Left ventricle myocardium inferior (tissue), 1 donor: ENCODE data around the gene ASIC3. TPM values are rescaled to one million over a fixed set of nuclear protein-coding genes. Genes with fewer than 3 reads are reported as not detected.

ENCODE experiments used
- DNase-seq: peaks from one replicate; pipeline ENCODE4 v3.0.0-alpha.2; 2020
- H3K27ac ChIP-seq: fragments of 200-600 bp; replicated peaks from 2 replicates; pipeline ENCODE4 v1.8.0; 2021
- H3K27me3 ChIP-seq: fragments of 200-600 bp; 2 replicates; pipeline ENCODE4 v1.8.0; 2021; ENCODE audit warnings: low read depth
- H3K36me3 ChIP-seq: fragments of 200-600 bp; 2 replicates; pipeline ENCODE4 v1.8.0; 2021
- H3K4me1 ChIP-seq: fragments of 200-600 bp; 2 replicates; pipeline ENCODE4 v1.8.0; 2021
- H3K4me3 ChIP-seq: fragments of 200-600 bp; 2 replicates; pipeline ENCODE4 v1.8.0; 2021; ENCODE audit warnings: mild to moderate bottlenecking, moderate library complexity
- H3K9me3 ChIP-seq: fragments of 200-600 bp; replicated peaks from 2 replicates; pipeline ENCODE4 v1.8.0; 2021
- intact Hi-C: fragments of 100-400 bp; cut with micrococcal nuclease; formaldehyde crosslinking; loops from one replicate; pipeline ENCODE4 v1.11.0; 2022
- total RNA-seq: library from RNA; stranded (reverse); fragmentation: NEBNext Ultra II Directional; extraction: Animal tissue kit (Norgen Biotek cat#: 25700); gene quantifications from one replicate; pipeline ENCODE4 v1.2.1, GENCODE V29; 2021
- TF ChIP-seq, protein P1 (sequence below): fragments of 200-600 bp; IDR thresholded peaks from 2 replicates; pipeline ENCODE4 v1.8.0; 2021; ENCODE audit warnings: antibody characterized with exemption, mild to moderate bottlenecking, borderline replicate concordance
- donor health status: DM: no; HTN: yes; CAD: no; lungs with severe emphysema.

Gene ASIC3
- total RNA-seq, 1 donor from 2014 or later: 5.3 TPM

DNA sequence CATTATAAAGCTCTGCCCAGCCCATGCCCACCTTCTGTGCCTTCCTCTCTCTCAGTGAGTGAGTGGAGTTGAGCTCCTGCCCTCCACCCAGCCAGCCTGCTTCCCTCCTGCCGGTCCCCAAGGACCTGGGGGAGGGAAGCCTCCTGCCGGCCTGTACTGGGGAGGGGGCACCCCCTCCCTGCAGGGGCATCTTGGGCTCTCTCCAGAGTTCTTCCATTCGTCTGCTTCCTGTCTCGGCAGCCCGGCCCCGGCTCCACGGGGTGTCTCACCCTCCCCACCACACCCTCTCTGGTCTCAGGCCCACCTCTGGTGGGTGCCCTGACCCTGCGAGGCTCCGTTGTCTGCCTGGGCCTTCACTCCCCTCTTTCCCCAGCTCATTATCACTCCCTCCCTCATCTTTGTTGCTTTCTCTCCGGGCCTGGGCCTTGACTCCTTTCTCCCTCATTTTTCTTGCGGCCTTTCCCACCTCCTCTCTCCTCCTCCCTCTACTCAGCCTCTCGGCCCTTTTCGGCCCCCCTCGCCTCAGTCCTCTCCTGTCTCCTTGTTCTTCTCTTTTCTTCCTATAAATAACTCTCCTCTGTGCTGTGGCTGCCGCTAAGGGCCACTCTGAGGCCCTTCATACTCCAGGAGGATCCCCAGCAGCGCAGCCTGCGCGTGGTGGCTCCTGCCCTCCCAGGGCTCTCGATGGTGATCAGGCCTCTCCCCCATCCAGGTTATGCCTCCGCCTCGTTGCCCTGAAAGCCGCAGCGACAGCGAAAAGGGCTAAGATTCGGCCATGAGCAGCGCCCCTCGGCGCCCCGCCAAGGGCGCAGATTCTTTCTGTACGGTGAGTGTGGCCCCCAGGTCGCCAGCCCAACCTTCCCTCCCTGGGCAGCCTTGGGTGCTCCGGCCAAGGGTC, 13.1 kb downstream of the ASIC3 start:
- TF ChIP-seq, protein P1, sequence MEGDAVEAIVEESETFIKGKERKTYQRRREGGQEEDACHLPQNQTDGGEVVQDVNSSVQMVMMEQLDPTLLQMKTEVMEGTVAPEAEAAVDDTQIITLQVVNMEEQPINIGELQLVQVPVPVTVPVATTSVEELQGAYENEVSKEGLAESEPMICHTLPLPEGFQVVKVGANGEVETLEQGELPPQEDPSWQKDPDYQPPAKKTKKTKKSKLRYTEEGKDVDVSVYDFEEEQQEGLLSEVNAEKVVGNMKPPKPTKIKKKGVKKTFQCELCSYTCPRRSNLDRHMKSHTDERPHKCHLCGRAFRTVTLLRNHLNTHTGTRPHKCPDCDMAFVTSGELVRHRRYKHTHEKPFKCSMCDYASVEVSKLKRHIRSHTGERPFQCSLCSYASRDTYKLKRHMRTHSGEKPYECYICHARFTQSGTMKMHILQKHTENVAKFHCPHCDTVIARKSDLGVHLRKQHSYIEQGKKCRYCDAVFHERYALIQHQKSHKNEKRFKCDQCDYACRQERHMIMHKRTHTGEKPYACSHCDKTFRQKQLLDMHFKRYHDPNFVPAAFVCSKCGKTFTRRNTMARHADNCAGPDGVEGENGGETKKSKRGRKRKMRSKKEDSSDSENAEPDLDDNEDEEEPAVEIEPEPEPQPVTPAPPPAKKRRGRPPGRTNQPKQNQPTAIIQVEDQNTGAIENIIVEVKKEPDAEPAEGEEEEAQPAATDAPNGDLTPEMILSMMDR: no peak
- intact Hi-C loops: no loop called here
- Histone ChIP-seq H3K36me3 (peaks cover 24% of the 10 kb centered on the region), H3K4me1 (peaks cover 77% of the 10 kb centered on the region), H3K27me3 (no peaks in the 10 kb centered on the region), H3K9me3 (no peaks in the 10 kb centered on the region), H3K27ac (peak overlapping the region; percentile 97), H3K4me3 (peak overlapping the region; percentile 93)
- DNase-seq: no peak

DNA sequence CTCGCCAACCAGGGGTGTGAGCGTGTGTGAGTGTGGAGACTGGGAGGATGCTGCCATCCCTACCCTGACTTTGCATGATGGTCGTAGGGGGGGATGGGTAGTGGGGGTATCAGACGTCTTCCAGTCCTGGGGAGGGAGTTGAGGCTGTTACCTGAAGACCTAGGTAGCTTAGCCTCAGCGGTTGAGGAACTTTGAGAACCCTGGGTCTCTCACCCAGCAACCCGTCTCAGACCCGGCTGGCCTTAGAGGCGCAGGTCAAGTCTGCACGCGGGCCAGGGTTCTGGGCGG, 13.7 kb downstream of the ASIC3 start:
- no peaks in the 10 kb centered on the region for H3K27me3 ChIP-seq
- peaks cover 71% of the 10 kb centered on the region for H3K4me1 ChIP-seq
- TF ChIP-seq, protein P1: no peak
- H3K27ac ChIP-seq: peak overlapping the region; percentile 97
- H3K36me3 ChIP-seq: peaks cover 30% of the 10 kb centered on the region
- intact Hi-C loops: no loop called here
- H3K4me3 ChIP-seq: peak overlapping the region; percentile 93
- no peaks in the 10 kb centered on the region for H3K9me3 ChIP-seq
- DNase-seq: no peak

DNA sequence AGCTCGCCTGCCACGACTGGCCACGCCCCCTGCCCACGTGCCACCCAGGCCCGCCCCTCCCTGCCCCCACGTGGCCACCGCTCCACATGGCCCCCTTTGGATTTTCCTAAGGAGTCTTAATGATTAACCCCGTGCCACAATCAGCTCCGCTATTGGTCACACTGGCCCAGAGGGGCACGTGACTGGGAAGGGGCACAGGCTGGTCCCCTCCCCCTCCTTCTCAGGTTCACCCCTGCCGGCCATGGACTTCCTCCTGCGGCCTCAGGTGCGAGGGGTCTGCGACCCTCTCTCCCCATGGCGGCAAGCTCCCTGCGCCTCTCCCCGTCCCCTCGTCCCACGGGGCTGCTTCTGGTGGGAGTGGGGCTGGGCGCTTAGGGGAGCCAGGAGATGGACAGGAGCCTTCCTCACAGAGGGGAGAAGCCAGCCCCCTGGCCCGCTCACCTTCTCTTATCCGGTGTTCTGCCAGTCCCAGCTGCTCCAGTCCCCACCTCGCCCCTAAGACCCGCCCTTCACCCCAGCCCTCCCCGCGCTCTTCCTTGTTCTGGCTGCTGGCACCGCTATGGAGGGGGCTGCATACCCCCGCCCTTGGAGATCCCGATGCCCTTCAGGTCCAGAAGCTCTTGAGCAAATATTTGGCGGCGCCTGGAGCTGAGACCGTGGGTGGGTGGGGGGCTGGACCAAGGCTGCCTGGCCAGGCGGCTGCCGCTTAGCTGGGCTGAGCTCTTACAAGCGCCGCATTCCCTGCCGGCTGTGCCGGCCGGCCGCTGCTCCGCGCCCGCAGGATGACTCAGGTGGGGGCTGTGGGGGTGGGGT, 14.3 kb downstream of the ASIC3 start:
- DNase-seq: no peak
- Histone ChIP-seq H3K4me1 (peaks cover 66% of the 10 kb centered on the region), H3K27me3 (no peaks in the 10 kb centered on the region), H3K36me3 (peaks cover 35% of the 10 kb centered on the region), H3K27ac (peak overlapping the region; percentile 67), H3K4me3 (peak overlapping the region; percentile 93), H3K9me3 (no peaks in the 10 kb centered on the region)
- intact Hi-C loops: no loop called here
- TF ChIP-seq, protein P1: no peak

DNA sequence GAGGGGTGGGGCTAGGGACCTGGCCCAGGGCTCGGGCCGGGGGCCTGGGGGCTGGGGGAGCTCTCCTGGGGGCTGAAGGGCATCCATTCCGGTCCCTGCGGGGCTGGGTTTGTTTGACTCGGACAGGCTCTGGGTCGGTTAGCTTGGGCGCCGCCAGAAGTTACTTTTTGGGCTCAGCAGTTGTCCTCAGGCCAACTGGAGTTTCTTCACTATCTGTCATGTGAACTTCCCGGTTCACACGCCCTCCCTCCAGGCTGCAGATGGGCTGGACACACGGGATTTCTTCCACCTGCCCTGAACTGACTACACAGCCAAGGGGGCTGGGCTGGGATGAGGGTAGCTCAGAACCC, 14.9 kb downstream of the ASIC3 start:
- no peaks in the 10 kb centered on the region for H3K27me3 ChIP-seq
- H3K27ac ChIP-seq: peak overlapping the region; percentile 67
- intact Hi-C loops: no loop called here
- H3K4me1 ChIP-seq: peaks cover 65% of the 10 kb centered on the region
- TF ChIP-seq, protein P1: no peak
- H3K9me3 ChIP-seq: no peaks in the 10 kb centered on the region
- DNase-seq: no peak
- peaks cover 41% of the 10 kb centered on the region for H3K36me3 ChIP-seq
- H3K4me3 ChIP-seq: peak overlapping the region; percentile 93

DNA sequence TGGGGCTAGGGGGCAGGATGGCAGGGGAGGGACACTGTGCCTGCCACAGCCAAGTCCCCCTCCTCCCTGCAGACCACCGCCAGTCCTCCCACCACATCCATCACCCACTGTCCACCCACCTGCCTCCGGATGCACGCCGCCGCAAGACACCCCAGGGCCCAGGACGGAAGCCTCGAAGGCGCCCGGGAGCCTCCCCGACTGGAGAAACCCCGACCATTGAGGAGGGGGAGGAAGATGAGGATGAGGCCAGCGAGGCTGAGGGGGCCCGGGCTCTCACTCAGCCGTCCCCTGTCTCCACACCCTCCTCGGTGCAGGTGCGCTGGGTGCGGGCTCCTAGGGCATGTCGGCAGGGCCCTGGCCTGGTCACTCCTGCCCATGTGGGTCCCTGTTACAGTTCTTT, 16.1 kb downstream of the ASIC3 start:
- H3K27ac ChIP-seq: no peak overlapping the region
- no peak overlapping the region for H3K4me3 ChIP-seq
- peaks cover 54% of the 10 kb centered on the region for H3K36me3 ChIP-seq
- H3K27me3 ChIP-seq: no peaks in the 10 kb centered on the region
- TF ChIP-seq, protein P1: no peak
- intact Hi-C loops: no loop called here
- no peaks in the 10 kb centered on the region for H3K9me3 ChIP-seq
- peaks cover 54% of the 10 kb centered on the region for H3K4me1 ChIP-seq
- DNase-seq: no peak
